HEK293 (cell line): Measurements from ENCODE around the gene RNF151.
A peak's percentile ranks its signal among the peaks of the same experiment; 100 is the strongest.

Source experiments
- KLF8 ChIP-seq: fragments of 450-650 bp; formaldehyde crosslinking; IDR thresholded peaks from 2 replicates; pipeline ENCODE4 v1.5.1; 2016; ENCODE audit warnings: missing biosample characterization, missing genetic modification characterization
- MZF1 ChIP-seq: fragments of 450-650 bp; formaldehyde crosslinking; IDR thresholded peaks from 2 replicates; pipeline ENCODE4 v1.5.1; 2017; ENCODE audit warnings: missing biosample characterization, missing genetic modification characterization, borderline replicate concordance
- OSR2 ChIP-seq: fragments of 450-650 bp; formaldehyde crosslinking; IDR thresholded peaks from 2 replicates; pipeline ENCODE4 v1.5.1; 2016; ENCODE audit warnings: missing biosample characterization, missing genetic modification characterization
- PATZ1 ChIP-seq: fragments of 450-650 bp; formaldehyde crosslinking; IDR thresholded peaks from 2 replicates; pipeline ENCODE4 v1.5.1; 2016; ENCODE audit warnings: missing biosample characterization, missing genetic modification characterization
- PRDM6 ChIP-seq: fragments of 450-650 bp; formaldehyde crosslinking; IDR thresholded peaks from 2 replicates; pipeline ENCODE4 v1.5.1; 2017; ENCODE audit warnings: missing biosample characterization, missing genetic modification characterization
- SALL2 ChIP-seq: fragments of 450-650 bp; formaldehyde crosslinking; IDR thresholded peaks from 2 replicates; pipeline ENCODE4 v1.5.0; 2017; ENCODE audit warnings: missing biosample characterization, mild to moderate bottlenecking, missing genetic modification characterization, borderline replicate concordance
- ZBTB21 ChIP-seq: fragments of 450-650 bp; formaldehyde crosslinking; IDR thresholded peaks from 2 replicates; pipeline ENCODE4 v1.5.1; 2017; ENCODE audit warnings: missing biosample characterization, missing genetic modification characterization
- ZBTB44 ChIP-seq: fragments of 450-650 bp; IDR thresholded peaks from 2 replicates; pipeline ENCODE4 v1.5.1; 2018; ENCODE audit warnings: missing biosample characterization, mild to moderate bottlenecking, missing genetic modification characterization
- ZFP3 ChIP-seq: fragments of 450-650 bp; formaldehyde crosslinking; IDR thresholded peaks from 2 replicates; pipeline ENCODE4 v1.5.1; 2016; ENCODE audit warnings: low read depth, missing biosample characterization, missing genetic modification characterization
- ZNF10 ChIP-seq: fragments of 450-650 bp; formaldehyde crosslinking; IDR thresholded peaks from 2 replicates; pipeline ENCODE4 v1.5.1; 2017; ENCODE audit warnings: missing biosample characterization, missing genetic modification characterization
- ZNF114 ChIP-seq: fragments of 450-650 bp; formaldehyde crosslinking; IDR thresholded peaks from 2 replicates; pipeline ENCODE4 v1.5.0; 2017; ENCODE audit warnings: missing biosample characterization, missing genetic modification characterization
- ZNF138 ChIP-seq: fragments of 450-650 bp; formaldehyde crosslinking; IDR thresholded peaks from 2 replicates; pipeline ENCODE4 v1.5.1; 2016; ENCODE audit warnings: missing biosample characterization, missing genetic modification characterization, borderline replicate concordance
- ZNF2 ChIP-seq: fragments of 450-650 bp; formaldehyde crosslinking; IDR thresholded peaks from 2 replicates; pipeline ENCODE4 v1.5.1; 2016; ENCODE audit warnings: missing biosample characterization, missing genetic modification characterization
- ZNF239 ChIP-seq: fragments of 450-650 bp; formaldehyde crosslinking; IDR thresholded peaks from 2 replicates; pipeline ENCODE4 v1.5.1; 2016; ENCODE audit warnings: missing biosample characterization, missing genetic modification characterization
- ZNF24 ChIP-seq: fragments of 450-650 bp; formaldehyde crosslinking; IDR thresholded peaks from 2 replicates; pipeline ENCODE4 v1.5.1; 2016; ENCODE audit warnings: missing biosample characterization, missing genetic modification characterization
- ZNF280C ChIP-seq: fragments of 450-650 bp; formaldehyde crosslinking; IDR thresholded peaks from 2 replicates; pipeline ENCODE4 v1.5.1; 2016; ENCODE audit warnings: missing biosample characterization, missing genetic modification characterization
- ZNF350 ChIP-seq: fragments of 450-650 bp; formaldehyde crosslinking; IDR thresholded peaks from 2 replicates; pipeline ENCODE4 v1.5.0; 2017; ENCODE audit warnings: missing biosample characterization, mild to moderate bottlenecking, missing genetic modification characterization
- ZNF423 ChIP-seq: fragments of 450-650 bp; formaldehyde crosslinking; IDR thresholded peaks from 2 replicates; pipeline ENCODE4 v1.5.1; 2016; ENCODE audit warnings: missing biosample characterization, missing genetic modification characterization
- ZNF473 ChIP-seq: fragments of 450-650 bp; formaldehyde crosslinking; IDR thresholded peaks from 2 replicates; pipeline ENCODE4 v1.5.1; 2017; ENCODE audit warnings: missing biosample characterization, missing genetic modification characterization
- ZNF529 ChIP-seq: fragments of 450-650 bp; formaldehyde crosslinking; IDR thresholded peaks from 2 replicates; pipeline ENCODE4 v1.5.1; 2017; ENCODE audit warnings: missing genetic modification characterization, missing biosample characterization; ENCODE audit not compliant: insufficient replicate concordance
- ZNF544 ChIP-seq: fragments of 450-650 bp; formaldehyde crosslinking; IDR thresholded peaks from 2 replicates; pipeline ENCODE4 v1.5.0; 2017; ENCODE audit warnings: missing biosample characterization, missing genetic modification characterization
- ZNF549 ChIP-seq: fragments of 450-650 bp; IDR thresholded peaks from 2 replicates; pipeline ENCODE4 v1.5.1; 2018; ENCODE audit warnings: missing biosample characterization, missing genetic modification characterization, mild to moderate bottlenecking, inconsistent platforms, moderate library complexity
- ZNF600 ChIP-seq: fragments of 450-650 bp; formaldehyde crosslinking; IDR thresholded peaks from 2 replicates; pipeline ENCODE4 v1.5.1; 2016; ENCODE audit warnings: missing biosample characterization, missing genetic modification characterization
- ZNF664 ChIP-seq: fragments of 450-650 bp; formaldehyde crosslinking; IDR thresholded peaks from 2 replicates; pipeline ENCODE4 v1.5.1; 2016; ENCODE audit warnings: missing biosample characterization, missing genetic modification characterization
- ZNF692 ChIP-seq: fragments of 450-650 bp; formaldehyde crosslinking; IDR thresholded peaks from 2 replicates; pipeline ENCODE4 v1.5.1; 2016; ENCODE audit warnings: missing biosample characterization, missing genetic modification characterization
- ZNF707 ChIP-seq: fragments of 450-650 bp; formaldehyde crosslinking; IDR thresholded peaks from 2 replicates; pipeline ENCODE4 v1.5.1; 2016; ENCODE audit warnings: missing biosample characterization, missing genetic modification characterization
- ZNF777 ChIP-seq: fragments of 450-650 bp; formaldehyde crosslinking; IDR thresholded peaks from 2 replicates; pipeline ENCODE4 v1.5.1; 2017; ENCODE audit warnings: missing biosample characterization, missing genetic modification characterization, borderline replicate concordance
- ZNF830 ChIP-seq: fragments of 450-650 bp; IDR thresholded peaks from 2 replicates; pipeline ENCODE4 v1.5.0; 2018; ENCODE audit warnings: missing biosample characterization, missing genetic modification characterization, low read depth, mild to moderate bottlenecking, moderate library complexity

Gene RNF151

GRCh38 chr16:2015117-2015946 is 48.7 kb downstream of the RNF151 start (continued):
- TF ChIP-seq ZNF549 (tag by site-specific recombination): no peak
- TF ChIP-seq ZNF777 (tag by site-specific recombination): no peak
- TF ChIP-seq ZNF423 (tag by site-specific recombination): no peak
- 0 out of 2 replicates have a peak, but pooled peaks have one; percentile 23 for TF ChIP-seq ZNF24 (tag by site-specific recombination)
- TF ChIP-seq ZNF350 (tag by site-specific recombination): no peak
- TF ChIP-seq SALL2 (tag by site-specific recombination): no peak
- TF ChIP-seq ZNF830 (tag by site-specific recombination): no peak
- TF ChIP-seq ZNF10 (tag by site-specific recombination): no peak
- TF ChIP-seq ZNF280C (tag by site-specific recombination): no peak
- TF ChIP-seq ZNF138 (tag by site-specific recombination): no peak
- no peak for TF ChIP-seq KLF8
- peak; percentile 35; the same call in 1 of the 2 replicates for TF ChIP-seq ZBTB21 (tag by site-specific recombination)
- TF ChIP-seq MZF1 (tag by site-specific recombination): no peak
- no peak for TF ChIP-seq ZNF664 (tag by site-specific recombination)
- no peak for TF ChIP-seq ZNF114 (tag by site-specific recombination)
- no peak for TF ChIP-seq ZNF239 (tag by site-specific recombination)
- peak; percentile 54 for TF ChIP-seq ZNF692 (tag by site-specific recombination)
- TF ChIP-seq ZBTB44 (tag by site-specific recombination): peak; percentile 36; the same call in 1 of the 2 replicates
- TF ChIP-seq ZNF707: no peak
- peak; percentile 62 for TF ChIP-seq OSR2 (tag by site-specific recombination)
- peak; percentile 59; the same call in 1 of the 2 replicates for TF ChIP-seq PATZ1
- TF ChIP-seq PRDM6 (tag by site-specific recombination): no peak
- 0 out of 2 replicates have a peak, but pooled peaks have one; percentile 58 for TF ChIP-seq ZNF2 (tag by site-specific recombination)
- TF ChIP-seq ZNF544: no peak
- TF ChIP-seq ZNF529: no peak
- TF ChIP-seq ZNF473 (tag by site-specific recombination): no peak
- no peak for TF ChIP-seq ZFP3
- no peak; the same call in 1 of the 2 replicates for TF ChIP-seq ZNF600 (tag by site-specific recombination)
